Measurements from ENCODE around the gene FAXC. TPM values are rescaled to one million over a fixed set of nuclear protein-coding genes. Genes with fewer than 3 reads are reported as not detected.

The FAXC gene
- total RNA-seq, 3 donors from 2014 or later = 1.0 to 25.8 (median 2.0) TPM

DNA sequence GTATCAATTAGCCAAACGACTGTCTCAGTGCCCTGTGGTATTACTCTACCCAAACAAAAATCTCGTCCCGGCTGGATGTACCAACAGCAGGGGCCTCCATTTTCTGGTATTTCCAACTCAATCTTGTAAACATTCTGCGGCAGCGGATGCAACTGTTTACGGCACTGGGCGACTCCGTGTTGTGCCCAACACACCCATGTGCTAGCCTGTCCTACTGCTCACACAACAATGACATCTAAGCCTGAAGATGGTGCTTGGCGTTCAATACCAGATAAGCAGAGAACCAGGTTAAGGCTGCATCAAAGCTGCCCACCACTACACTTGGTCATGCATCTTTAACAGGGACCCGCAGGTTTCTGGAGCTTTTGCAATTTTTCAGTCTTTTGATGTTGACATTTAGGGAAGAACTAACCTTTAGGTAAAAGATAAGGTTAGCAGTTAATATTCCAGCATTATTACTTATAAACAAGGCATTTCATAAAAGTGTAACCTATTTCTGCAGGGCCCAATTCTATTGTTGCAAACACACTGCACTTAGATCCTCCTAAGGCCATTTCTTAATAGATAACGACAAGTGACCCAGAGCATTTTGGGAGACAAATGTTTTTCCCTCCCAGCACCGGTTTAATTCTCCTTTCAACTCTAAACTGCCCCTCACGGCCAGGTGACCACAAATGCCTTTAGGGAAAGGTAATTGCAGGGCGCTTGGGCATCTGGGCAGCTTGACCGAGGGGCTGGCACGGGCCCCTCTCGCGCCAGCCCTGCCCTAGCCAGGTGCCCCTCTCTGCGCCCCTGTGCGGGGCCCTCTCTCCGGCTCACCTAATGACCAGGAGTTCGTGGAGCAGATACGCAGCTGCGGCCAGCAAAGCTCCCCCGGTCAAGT, 945 bp downstream of the FAXC start:
- no peak for ATAC-seq
- no peaks in the 10 kb centered on the region for H3K36me3 ChIP-seq (ENCODE audit: low read depth)
- intact Hi-C loops (cut with DNase I, micrococcal nuclease) = no loop called here
- H3K9me3 ChIP-seq = no peaks in the 10 kb centered on the region
- no peaks in the 10 kb centered on the region for H3K4me1 ChIP-seq (ENCODE audit: low read depth)
- H3K4me3 ChIP-seq = no peak overlapping the region
- TF ChIP-seq, protein P1, sequence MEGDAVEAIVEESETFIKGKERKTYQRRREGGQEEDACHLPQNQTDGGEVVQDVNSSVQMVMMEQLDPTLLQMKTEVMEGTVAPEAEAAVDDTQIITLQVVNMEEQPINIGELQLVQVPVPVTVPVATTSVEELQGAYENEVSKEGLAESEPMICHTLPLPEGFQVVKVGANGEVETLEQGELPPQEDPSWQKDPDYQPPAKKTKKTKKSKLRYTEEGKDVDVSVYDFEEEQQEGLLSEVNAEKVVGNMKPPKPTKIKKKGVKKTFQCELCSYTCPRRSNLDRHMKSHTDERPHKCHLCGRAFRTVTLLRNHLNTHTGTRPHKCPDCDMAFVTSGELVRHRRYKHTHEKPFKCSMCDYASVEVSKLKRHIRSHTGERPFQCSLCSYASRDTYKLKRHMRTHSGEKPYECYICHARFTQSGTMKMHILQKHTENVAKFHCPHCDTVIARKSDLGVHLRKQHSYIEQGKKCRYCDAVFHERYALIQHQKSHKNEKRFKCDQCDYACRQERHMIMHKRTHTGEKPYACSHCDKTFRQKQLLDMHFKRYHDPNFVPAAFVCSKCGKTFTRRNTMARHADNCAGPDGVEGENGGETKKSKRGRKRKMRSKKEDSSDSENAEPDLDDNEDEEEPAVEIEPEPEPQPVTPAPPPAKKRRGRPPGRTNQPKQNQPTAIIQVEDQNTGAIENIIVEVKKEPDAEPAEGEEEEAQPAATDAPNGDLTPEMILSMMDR (IDR thresholded peaks at IDR 0.05) = no peak
- DNase-seq = no peak

DNA sequence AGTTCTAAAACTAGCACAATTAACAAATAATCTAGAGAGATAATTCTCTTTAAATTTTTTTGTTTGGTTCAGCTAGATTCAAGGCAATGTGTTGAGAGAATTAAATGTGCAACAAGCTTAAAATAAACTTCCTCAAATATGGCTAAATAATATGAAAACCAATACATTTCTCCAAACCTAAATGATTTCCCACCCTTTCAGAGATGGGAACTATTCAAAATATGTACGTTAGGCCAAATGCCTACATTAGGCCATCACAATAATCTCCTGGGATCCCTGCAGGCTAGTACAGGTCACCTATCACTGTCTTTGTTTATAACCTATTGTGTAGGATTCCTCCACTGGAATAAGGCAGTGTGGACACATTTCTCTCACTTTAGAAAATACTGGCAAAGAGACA, 1.7 kb downstream of the FAXC start:
- ATAC-seq (no peak), DNase-seq (no peak)
- intact Hi-C loops (cut with DNase I, micrococcal nuclease) = no loop called here
- no peak overlapping the region for H3K4me3 ChIP-seq
- H3K9me3 ChIP-seq = no peaks in the 10 kb centered on the region
- H3K36me3 ChIP-seq (ENCODE audit: low read depth) = no peaks in the 10 kb centered on the region
- H3K4me1 ChIP-seq (ENCODE audit: low read depth) = no peaks in the 10 kb centered on the region
- TF ChIP-seq, protein P1 (IDR thresholded peaks at IDR 0.05) = no peak

DNA sequence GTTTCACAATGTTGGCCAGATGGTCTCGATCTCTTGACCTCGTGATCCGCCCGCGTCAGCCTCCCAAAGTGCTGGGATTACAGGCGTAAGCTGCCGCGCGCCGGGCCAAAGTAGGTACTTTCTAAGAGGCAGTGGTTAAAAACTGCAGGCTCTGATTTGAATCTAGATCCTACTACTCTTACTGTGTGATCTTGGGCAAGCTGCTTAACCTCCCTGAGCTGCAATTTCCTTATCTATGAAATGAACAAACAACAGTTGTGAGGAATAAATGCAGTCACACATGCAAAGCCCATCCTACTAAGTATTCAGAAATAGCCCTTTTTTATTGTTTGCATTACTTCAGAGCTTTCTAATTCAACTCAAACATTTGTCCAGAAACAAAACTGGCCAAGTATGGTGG, 2.9 kb downstream of the FAXC start:
- no peak for ATAC-seq
- Histone ChIP-seq H3K9me3 (no peaks in the 10 kb centered on the region), H3K4me3 (no peak overlapping the region), H3K4me1 (ENCODE audit: low read depth) (no peaks in the 10 kb centered on the region), H3K36me3 (ENCODE audit: low read depth) (no peaks in the 10 kb centered on the region)
- intact Hi-C loops (cut with DNase I, micrococcal nuclease) = no loop called here
- TF ChIP-seq, protein P1 (IDR thresholded peaks at IDR 0.05) = no peak
- DNase-seq = no peak

DNA sequence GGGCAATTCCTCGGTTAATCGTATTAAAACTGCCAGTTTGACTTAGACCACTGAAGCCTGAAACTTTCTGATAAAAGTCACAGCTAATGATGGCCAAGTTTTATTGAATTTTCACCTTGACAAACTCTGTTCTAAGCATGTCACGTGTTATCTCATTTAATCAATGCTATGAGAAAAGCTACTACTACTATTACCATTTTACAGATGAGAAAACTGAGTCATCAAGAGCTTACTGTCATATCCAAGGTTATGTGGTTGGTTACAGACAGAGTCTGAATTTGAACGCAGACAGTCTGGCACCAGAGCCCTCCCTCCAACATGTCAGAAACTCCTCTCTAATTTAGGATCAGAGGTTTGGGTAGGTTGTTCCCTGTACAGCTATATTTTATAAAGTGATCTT, 4.3 kb downstream of the FAXC start:
- no peak overlapping the region for H3K4me3 ChIP-seq
- ATAC-seq = no peak
- no peak for DNase-seq
- H3K4me1 ChIP-seq (ENCODE audit: low read depth) = no peaks in the 10 kb centered on the region
- no peaks in the 10 kb centered on the region for H3K9me3 ChIP-seq
- TF ChIP-seq, protein P1 (IDR thresholded peaks at IDR 0.05) = no peak
- intact Hi-C loops (cut with DNase I, micrococcal nuclease) = no loop called here
- no peaks in the 10 kb centered on the region for H3K36me3 ChIP-seq (ENCODE audit: low read depth)

DNA sequence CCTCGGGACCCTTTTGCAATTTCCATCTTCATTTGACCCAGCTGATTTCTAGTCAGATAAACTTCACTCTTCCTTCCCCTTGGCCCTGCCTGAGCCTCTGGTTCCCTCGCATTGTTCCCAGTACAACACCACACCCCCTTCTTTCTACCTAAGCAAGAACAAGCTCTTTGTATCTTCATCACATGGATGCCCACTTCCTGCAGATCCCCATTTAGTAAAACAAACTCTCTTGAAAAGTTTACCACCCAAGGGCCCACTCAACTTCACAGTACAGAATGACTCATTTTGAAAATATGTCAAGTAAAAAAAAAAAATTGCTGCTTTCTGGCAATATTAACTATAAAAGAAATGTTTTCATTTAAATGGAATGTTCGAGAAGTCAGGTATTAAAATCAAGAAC, 5.2 kb downstream of the FAXC start:
- no peak overlapping the region for H3K4me3 ChIP-seq
- intact Hi-C loops (cut with DNase I, micrococcal nuclease) = no loop called here
- no peaks in the 10 kb centered on the region for H3K36me3 ChIP-seq (ENCODE audit: low read depth)
- H3K4me1 ChIP-seq (ENCODE audit: low read depth) = no peaks in the 10 kb centered on the region
- ATAC-seq (no peak), DNase-seq (no peak)
- TF ChIP-seq, protein P1 (IDR thresholded peaks at IDR 0.05) = no peak
- H3K9me3 ChIP-seq = no peaks in the 10 kb centered on the region

Data from mucosa of descending colon (tissue), 3 donors.